22Rv1 (cell line): Measurements from ENCODE around the gene CBLN3.

Source experiments
- H3K27ac ChIP-seq: fragments of 450-650 bp; 2 replicates; pipeline ENCODE4 v1.5.1; 2017
- CTCF ChIP-seq: fragments of 450-650 bp; IDR thresholded peaks from 2 replicates; pipeline ENCODE4 v1.5.1; 2017; ENCODE audit warnings: mild to moderate bottlenecking
- ZFX ChIP-seq: fragments of 450-650 bp; IDR thresholded peaks from 2 replicates; pipeline ENCODE4 v1.6.1; 2017; ENCODE audit warnings: antibody characterized with exemption, borderline replicate concordance

CBLN3 gene

GRCh38 chr14:24404814-24405213 is 24.7 kb downstream of the CBLN3 start:
- H3K27ac ChIP-seq, result no peak overlapping the region
- TF ChIP-seq CTCF (no peak), ZFX (no peak)

GRCh38 chr14:24403294-24403998 is 26.0 kb downstream of the CBLN3 start:
- TF ChIP-seq CTCF (no peak), ZFX (no peak)
- no peak overlapping the region for H3K27ac ChIP-seq

- H3K27ac ChIP-seq, result no peak overlapping the region
- TF ChIP-seq ZFX (no peak), CTCF (no peak)
These were observed 27.4 kb downstream of the CBLN3 start for GRCh38 chr14:24401810-24402702.

- TF ChIP-seq ZFX, result no peak
- no peak for TF ChIP-seq CTCF
- H3K27ac ChIP-seq, result no peak overlapping the region
These were observed 29.3 kb downstream of the CBLN3 start for GRCh38 chr14:24399999-24400718.

GRCh38 chr14:24399447-24399822 is 30.0 kb downstream of the CBLN3 start:
- no peak for TF ChIP-seq ZFX
- no peak for TF ChIP-seq CTCF
- H3K27ac ChIP-seq, result no peak overlapping the region

- TF ChIP-seq ZFX, result no peak
- no peak for TF ChIP-seq CTCF
- no peak within 1 kb of the TSS for H3K27ac ChIP-seq
These were observed 30.6 kb downstream of the CBLN3 start, which contains the start of gene NYNRIN for GRCh38 chr14:24398653-24399446. TSS of gene NYNRIN (plus strand) at chr14:24399003. CDS start at chr14:24399247, 244 bp downstream.
